Liver (tissue), 3 donors: Measurements from ENCODE around the gene UBE2F.

ENCODE experiments used
- ATF3 ChIP-seq: IDR thresholded peaks from 2 replicates; pipeline ENCODE4 v1.6.1; 2016; ENCODE audit warnings: antibody characterized with exemption
- CTCF ChIP-seq: fragments of 150-350 bp; IDR thresholded peaks from 2 replicates; pipeline ENCODE4 v1.5.1; 2017; ENCODE audit warnings: improper control_type of control experiment, low read depth, low read length; ENCODE audit not compliant: missing input control
- GABPA ChIP-seq, 2 donors: IDR thresholded peaks in 1 of 2; conservative IDR thresholded peaks in 1 of 2; 2 replicates each; pipeline ENCODE4 v1.6.1; 2016; ENCODE audit warnings: antibody characterized with exemption in 2 of 2, mild to moderate bottlenecking in 1 of 2, moderate library complexity in 1 of 2
- RAD21 ChIP-seq, 2 donors: IDR thresholded peaks; 2 replicates each; pipeline ENCODE4 v1.6.1; 2016; ENCODE audit warnings: antibody characterized with exemption in 2 of 2, mild to moderate bottlenecking in 2 of 2
- REST ChIP-seq: IDR thresholded peaks from 2 replicates; pipeline ENCODE4 v1.6.1; 2016; ENCODE audit warnings: antibody characterized with exemption, mild to moderate bottlenecking
- SP1 ChIP-seq: IDR thresholded peaks from 2 replicates; pipeline ENCODE4 v1.6.1; 2018; ENCODE audit warnings: antibody characterized with exemption, mild to moderate bottlenecking
- YY1 ChIP-seq: IDR thresholded peaks from 2 replicates; pipeline ENCODE4 v1.6.1; 2016; ENCODE audit warnings: antibody characterized with exemption, mild to moderate bottlenecking
- donor health status: healthy.
- donor health status: healthy.

- TF ChIP-seq CTCF, result no peak
- TF ChIP-seq YY1, result no peak
- TF ChIP-seq ATF3, result no peak
- no peak for TF ChIP-seq GABPA (IDR thresholded peaks at IDR 0.05 in 1 of 2, conservative IDR thresholded peaks at IDR 0.05 in 1 of 2)
- TF ChIP-seq REST, result no peak
- no peak for TF ChIP-seq RAD21 (IDR thresholded peaks at IDR 0.05)
- no peak for TF ChIP-seq SP1
Measured at GRCh38 chr2:237982039-237982725, 15.4 kb downstream of the UBE2F start.
